ENCODE measurements around the gene CEP76.

CEP76 gene

GRCh38 chr18:12711446-12711845, 8.9 kb upstream of the CEP76 start:
- DNase-seq (ENCODE audit: low read depth in 2 of 2), result no peak

- no peak for DNase-seq (ENCODE audit: low read depth in 2 of 2)
These were observed 1.1 kb upstream of the CEP76 start for GRCh38 chr18:12703664-12704063.

GRCh38 chr18:12703096-12703567, 609 bp upstream of the CEP76 start:
- no peak for DNase-seq (ENCODE audit: low read depth in 2 of 2)

- DNase-seq (ENCODE audit: low read depth in 2 of 2), result no peak
These were observed 1.4 kb downstream of the CEP76 start for GRCh38 chr18:12701161-12701560.

- no peak for DNase-seq (ENCODE audit: low read depth in 2 of 2)
These were observed 2.8 kb downstream of the CEP76 start for GRCh38 chr18:12699747-12700146.

- DNase-seq (ENCODE audit: low read depth in 2 of 2), result no peak
These were observed 8.5 kb downstream of the CEP76 start for GRCh38 chr18:12694032-12694431.

GRCh38 chr18:12692206-12692605, 10.3 kb downstream of the CEP76 start:
- no peak for DNase-seq (ENCODE audit: low read depth in 2 of 2)

- DNase-seq (ENCODE audit: low read depth in 2 of 2), result no peak
These were observed 13.2 kb downstream of the CEP76 start for GRCh38 chr18:12689256-12689850.

GRCh38 chr18:12686100-12686499, 16.4 kb downstream of the CEP76 start:
- DNase-seq (ENCODE audit: low read depth in 2 of 2), result no peak

GRCh38 chr18:12679183-12679786, 23.2 kb downstream of the CEP76 start:
- DNase-seq (ENCODE audit: low read depth in 2 of 2), result no peak

GRCh38 chr18:12668041-12668440, 34.5 kb downstream of the CEP76 start:
- DNase-seq (ENCODE audit: low read depth in 2 of 2), result no peak

- no peak for DNase-seq (ENCODE audit: low read depth in 2 of 2)
These were observed 42.5 kb downstream of the CEP76 start for GRCh38 chr18:12659904-12660605.

GRCh38 chr18:12658426-12659138, 43.9 kb downstream of the CEP76 start:
- DNase-seq (ENCODE audit: low read depth in 2 of 2), result no peak

- DNase-seq (ENCODE audit: low read depth in 2 of 2), result no peak
These were observed 44.7 kb downstream of the CEP76 start, which contains the start of gene SPIRE1 for GRCh38 chr18:12657684-12658425. TSS of gene SPIRE1 (minus strand) at chr18:12658107. CDS start at chr18:12657866, 241 bp downstream.

- no peak for DNase-seq (ENCODE audit: low read depth in 2 of 2)
These were observed 45.4 kb downstream of the CEP76 start for GRCh38 chr18:12656938-12657683.

GRCh38 chr18:12656605-12656937, 46.0 kb downstream of the CEP76 start:
- DNase-seq (ENCODE audit: low read depth in 2 of 2), result no peak

- no peak for DNase-seq (ENCODE audit: low read depth in 2 of 2)
These were observed 47.6 kb downstream of the CEP76 start for GRCh38 chr18:12654971-12655370.

- DNase-seq (ENCODE audit: low read depth in 2 of 2), result no peak
These were observed 49.6 kb downstream of the CEP76 start for GRCh38 chr18:12652861-12653401.

GRCh38 chr18:12651651-12652050, 50.9 kb downstream of the CEP76 start:
- DNase-seq (ENCODE audit: low read depth in 2 of 2), result no peak

- DNase-seq (ENCODE audit: low read depth in 2 of 2), result no peak
These were observed 54.8 kb downstream of the CEP76 start for GRCh38 chr18:12647773-12648172.

GRCh38 chr18:12645751-12646203, 56.7 kb downstream of the CEP76 start:
- no peak for DNase-seq (ENCODE audit: low read depth in 2 of 2)
